Activated CD4-positive, alpha-beta T cell treated with anti-CD3 and anti-CD28 coated beads, Interleukin-2, amount 50 U/mL, for 1 hour (primary cell): ENCODE measurements around the gene SMAD7.

Experiments used
- DNase-seq: peaks from one replicate; pipeline ENCODE4 v3.0.0-alpha.2; 2020

The SMAD7 gene

GRCh38 chr18:48986851-48987761, 36.3 kb upstream of the SMAD7 start:
- DNase-seq: no peak

- no peak for DNase-seq
Measured at GRCh38 chr18:48985161-48985560, 34.4 kb upstream of the SMAD7 start.

- DNase-seq: peak; percentile 29
Measured at GRCh38 chr18:48983793-48984437, 33.1 kb upstream of the SMAD7 start.

- DNase-seq: no peak
Measured at GRCh38 chr18:48982266-48982665, 31.5 kb upstream of the SMAD7 start.

GRCh38 chr18:48979944-48980890, 29.5 kb upstream of the SMAD7 start:
- DNase-seq: no peak

- no peak for DNase-seq
Measured at GRCh38 chr18:48977914-48978313, 27.1 kb upstream of the SMAD7 start.

- peak; percentile 56 for DNase-seq
Measured at GRCh38 chr18:48975817-48976649, 25.3 kb upstream of the SMAD7 start.

GRCh38 chr18:48975120-48975816, 24.5 kb upstream of the SMAD7 start:
- no peak for DNase-seq

- no peak for DNase-seq
Measured at GRCh38 chr18:48974304-48975119, 23.7 kb upstream of the SMAD7 start.

GRCh38 chr18:48973731-48974130, 23.0 kb upstream of the SMAD7 start:
- no peak for DNase-seq

GRCh38 chr18:48968412-48969215, 17.8 kb upstream of the SMAD7 start:
- no peak for DNase-seq

- DNase-seq: no peak
Measured at GRCh38 chr18:48967545-48967944, 16.8 kb upstream of the SMAD7 start.

- DNase-seq: no peak
Measured at GRCh38 chr18:48966523-48966922, 15.8 kb upstream of the SMAD7 start.

GRCh38 chr18:48963586-48964470, 13.1 kb upstream of the SMAD7 start:
- DNase-seq: no peak

- DNase-seq: no peak
Measured at GRCh38 chr18:48962994-48963561, 12.3 kb upstream of the SMAD7 start.

GRCh38 chr18:48962252-48962993, 11.7 kb upstream of the SMAD7 start:
- no peak for DNase-seq

- DNase-seq: no peak
Measured at GRCh38 chr18:48961547-48961946, 10.8 kb upstream of the SMAD7 start.
